ENCODE measurements around the gene PRKD1.

- no peak for TF ChIP-seq YY1 (IDR thresholded peaks at IDR 0.05; ENCODE audit: insufficient read depth, insufficient read length)
- TF ChIP-seq SUZ12 (IDR thresholded peaks at IDR 0.05; ENCODE audit: extremely low read depth, insufficient read depth, insufficient read length), result no peak
- TF ChIP-seq ZNF274 (IDR thresholded peaks at IDR 0.05; ENCODE audit: low read depth, low read length), result no peak
Observed at GRCh38 chr14:29928117-29928640, 532 bp upstream of the PRKD1 start.
